SU-DHL-6 (cell line): ENCODE data around the gene TRIM36.

ENCODE experiments used
- H2AFZ ChIP-seq: fragments of 200-600 bp; sonication (generic); 2 replicates; pipeline ENCODE4 v1.6.1; 2014; ENCODE audit warnings: low read depth, mild to moderate bottlenecking, moderate library complexity, mixed read lengths, antibody characterized with exemption, low read length; ENCODE audit not compliant: severe bottlenecking
- H3F3A ChIP-seq: fragments of 200-600 bp; shearing (Covaris generic); 2 replicates; pipeline ENCODE4 v1.6.0; 2016; ENCODE audit warnings: antibody characterized with exemption, mild to moderate bottlenecking; ENCODE audit not compliant: insufficient read depth
- H3K27ac ChIP-seq: fragments of 200-600 bp; sonication (generic); 2 replicates; pipeline ENCODE4 v1.5.1; 2016; ENCODE audit warnings: low read depth, mild to moderate bottlenecking, low read length, moderate library complexity, mixed read lengths
- H3K27me3 ChIP-seq: fragments of 200-600 bp; sonication (generic), shearing (Covaris generic); 2 replicates; pipeline ENCODE4 v1.6.0; 2014; ENCODE audit warnings: mild to moderate bottlenecking, low read length
- H3K36me3 ChIP-seq: fragments of 200-600 bp; sonication (generic); 2 replicates; pipeline ENCODE4 v1.6.1; 2014; ENCODE audit warnings: mild to moderate bottlenecking, low read length, mixed read lengths
- H3K4me2 ChIP-seq: fragments of 300-600, 200-600 bp; shearing (Covaris generic), sonication (generic); 2 replicates; pipeline ENCODE4 v1.6.0; 2014; ENCODE audit warnings: low read length, low read depth, mild to moderate bottlenecking; ENCODE audit not compliant: poor library complexity, severe bottlenecking
- H3K4me3 ChIP-seq: fragments of 200-600 bp; sonication (generic); 2 replicates; pipeline ENCODE4 v1.5.1; 2014; ENCODE audit warnings: antibody characterized with exemption, low read length, mild to moderate bottlenecking, mixed read lengths; ENCODE audit not compliant: insufficient read depth, poor library complexity, severe bottlenecking
- H3K79me2 ChIP-seq: fragments of 200-600 bp; sonication (generic); 2 replicates; pipeline ENCODE4 v1.6.1; 2014; ENCODE audit warnings: mild to moderate bottlenecking, low read length, moderate library complexity; ENCODE audit not compliant: insufficient read depth
- H3K9ac ChIP-seq: fragments of 200-600 bp; sonication (generic); 2 replicates; pipeline ENCODE4 v1.7.0; 2014; ENCODE audit warnings: mild to moderate bottlenecking, low read length
- H3K9me2 ChIP-seq: fragments of 200-600 bp; sonication (generic); replicated peaks from 2 replicates; pipeline ENCODE4 v1.6.1; 2014; ENCODE audit warnings: low read length; ENCODE audit not compliant: insufficient read depth
- H3K9me3 ChIP-seq: fragments of 200-600 bp; sonication (generic); 2 replicates; pipeline ENCODE4 v1.6.1; 2014; ENCODE audit warnings: low read length, mixed read lengths; ENCODE audit not compliant: insufficient read depth
- H4K20me1 ChIP-seq: fragments of 200-600 bp; sonication (generic); 2 replicates; pipeline ENCODE4 v1.6.1; 2014; ENCODE audit warnings: low read depth, mild to moderate bottlenecking, antibody characterized with exemption, low read length, moderate library complexity, mixed read lengths
- CTCF ChIP-seq: fragments of 200-600 bp; sonication (generic); IDR thresholded peaks from one replicate; pipeline ENCODE4 v1.5.1; 2017; ENCODE audit warnings: antibody characterized with exemption, mild to moderate bottlenecking, low read length, moderate library complexity; ENCODE audit not compliant: insufficient read depth, poor library complexity, severe bottlenecking
- EZH2phosphoT487 ChIP-seq: fragments of 200-600 bp; sonication (generic), shearing (Covaris generic); conservative IDR thresholded peaks from 2 replicates; pipeline ENCODE4 v1.6.1; 2018; ENCODE audit warnings: mild to moderate bottlenecking, antibody characterized with exemption, low read length, moderate library complexity, mixed read lengths

The TRIM36 gene

GRCh38 chr5:115180165-115180709, 10.5 kb upstream of the TRIM36 start:
- H4K20me1 ChIP-seq = no peaks in the 10 kb centered on the region
- H3K9ac ChIP-seq = peak overlapping the region; percentile 41
- H3K9me2 ChIP-seq = no peaks in the 10 kb centered on the region
- H3K4me3 ChIP-seq = peak overlapping the region; percentile 53
- H2AFZ ChIP-seq = peak overlapping the region; percentile 92
- no peaks in the 10 kb centered on the region for H3K9me3 ChIP-seq
- peaks cover 9% of the 10 kb centered on the region; the same call in 1 of the 2 replicates for H3F3A ChIP-seq
- no peak overlapping the region for H3K27ac ChIP-seq
- no peaks in the 10 kb centered on the region for H3K36me3 ChIP-seq
- TF ChIP-seq CTCF = no peak
- H3K27me3 ChIP-seq = no peaks in the 10 kb centered on the region
- no peaks in the 10 kb centered on the region for H3K79me2 ChIP-seq
- peak overlapping the region; percentile 72 for H3K4me2 ChIP-seq

- H3K4me3 ChIP-seq = peak overlapping the region; percentile 53
- H3K4me2 ChIP-seq = peak overlapping the region; percentile 72
- H3K9me3 ChIP-seq = no peaks in the 10 kb centered on the region
- TF ChIP-seq EZH2phosphoT487 = 0 out of 2 replicates have a peak, but pooled peaks have one; percentile 89
- TF ChIP-seq CTCF = no peak
- no peaks in the 10 kb centered on the region for H3K9me2 ChIP-seq
- H3F3A ChIP-seq = peaks cover 9% of the 10 kb centered on the region; the same call in 1 of the 2 replicates
- H4K20me1 ChIP-seq = no peaks in the 10 kb centered on the region
- no peaks in the 10 kb centered on the region for H3K79me2 ChIP-seq
- H3K36me3 ChIP-seq = no peaks in the 10 kb centered on the region
- H3K27me3 ChIP-seq = no peaks in the 10 kb centered on the region
- peak overlapping the region; percentile 92 for H2AFZ ChIP-seq
- H3K27ac ChIP-seq = no peak overlapping the region
- H3K9ac ChIP-seq = peak overlapping the region; percentile 41
Measured at GRCh38 chr5:115179394-115180164, 9.9 kb upstream of the TRIM36 start.

- Histone ChIP-seq H3K36me3 (no peaks in the 10 kb centered on the region), H3K9me2 (no peaks in the 10 kb centered on the region), H3K79me2 (no peaks in the 10 kb centered on the region), H3K4me3 (no peak overlapping the region), H3F3A (peaks cover 9% of the 10 kb centered on the region; the same call in 1 of the 2 replicates), H3K9me3 (no peaks in the 10 kb centered on the region), H3K9ac (no peak overlapping the region), H3K4me2 (no peak overlapping the region), H2AFZ (no peak overlapping the region), H4K20me1 (no peaks in the 10 kb centered on the region), H3K27ac (no peak overlapping the region), H3K27me3 (no peaks in the 10 kb centered on the region)
- TF ChIP-seq CTCF = no peak
- TF ChIP-seq EZH2phosphoT487 = no peak
Measured at GRCh38 chr5:115179030-115179393, 9.3 kb upstream of the TRIM36 start.
